Breast epithelium (tissue), 4 donors: ENCODE measurements around the gene C19orf73. TPM values are rescaled to one million over a fixed set of nuclear protein-coding genes. Genes with fewer than 3 reads are reported as not detected.
A peak's percentile ranks its signal among the peaks of the same experiment; 100 is the strongest.

ENCODE experiments used
- DNase-seq, 2 donors: peaks; one replicate each; pipeline ENCODE4 v3.0.0-alpha.2; 2019; ENCODE audit warnings: low spot score in 2 of 2
- H3K27ac ChIP-seq, 2 donors: fragments of 200-600 bp; sonication (generic) in 1 of 2; one replicate each; pipeline ENCODE4 v1.5.1; 2016 to 2019; ENCODE audit warnings: mild to moderate bottlenecking in 1 of 2
- H3K27me3 ChIP-seq, 2 donors: fragments of 200-600 bp; sonication (generic) in 1 of 2; one replicate each; pipeline versions ENCODE4 v1.5.1 to v1.6.0; 2017 to 2019; ENCODE audit warnings: control low read depth in 1 of 2, mild to moderate bottlenecking in 1 of 2
- H3K36me3 ChIP-seq: fragments of 200-600 bp; one replicate; pipeline ENCODE4 v1.5.1; 2019
- H3K4me1 ChIP-seq, 2 donors: fragments of 200-600 bp; sonication (generic); one replicate each; pipeline ENCODE4 v1.5.1; 2016 to 2019; ENCODE audit warnings: control low read depth in 1 of 2
- H3K4me3 ChIP-seq, 3 donors: fragments of 200-600 bp; sonication (generic); 1 replicate in 2 of 3; 2 replicates in 1 of 3; pipeline ENCODE4 v1.5.1; 2016 to 2019; ENCODE audit warnings: mild to moderate bottlenecking in 3 of 3, moderate library complexity in 2 of 3
- H3K9me3 ChIP-seq, 2 donors: fragments of 200-600 bp; sonication (generic) in 1 of 2; one replicate each; pipeline ENCODE4 v1.5.1; 2016 to 2019; ENCODE audit warnings: control low read depth in 1 of 2
- CTCF ChIP-seq, 3 donors: fragments of 450-650 bp; IDR thresholded peaks; one replicate each; pipeline ENCODE4 v1.5.1; 2016 to 2017; ENCODE audit warnings: antibody characterized with exemption in 3 of 3, mild to moderate bottlenecking in 3 of 3, moderate library complexity in 3 of 3
- POLR2A ChIP-seq: fragments of 450-650 bp; IDR thresholded peaks from one replicate; pipeline ENCODE4 v1.6.1; 2016; ENCODE audit warnings: antibody characterized with exemption, mild to moderate bottlenecking, moderate library complexity
- POLR2AphosphoS5 ChIP-seq, 3 donors: sonication (generic); formaldehyde crosslinking; IDR thresholded peaks; one replicate each; pipeline ENCODE4 v1.6.1; 2017; ENCODE audit warnings: antibody characterized with exemption in 3 of 3
- intact Hi-C: fragments of 100-400 bp; cut with DNase I; formaldehyde crosslinking; loops from one replicate; pipeline ENCODE4 v1.15.1; 2023; ENCODE audit warnings: low total_unique reads
- total RNA-seq, 3 donors: library from RNA; depleted of rRNA; stranded (reverse); fragments of >200 nt; gene quantifications; one replicate each; pipeline ENCODE4 v1.1.0, GENCODE V29; 2016

The C19orf73 gene
- total RNA-seq, 3 donors from 2014 or later: 3.8 to 5.7 (median 4.6) TPM

GRCh38 chr19:49141352-49141751 is 22.4 kb upstream of the C19orf73 start:
- Histone ChIP-seq H3K27ac (no peak overlapping the region), H3K9me3 (no peaks in the 10 kb centered on the region), H3K27me3 (no peaks in the 10 kb centered on the region), H3K4me3 (no peak overlapping the region), H3K36me3 (no peaks in the 10 kb centered on the region), H3K4me1 (peaks cover 3 to 7% of the 10 kb centered on the region in 2 donors)
- TF ChIP-seq POLR2AphosphoS5 (IDR thresholded peaks at IDR 0.05): no peak
- TF ChIP-seq CTCF (IDR thresholded peaks at IDR 0.05): no peak
- no peak for TF ChIP-seq POLR2A
- no peak for DNase-seq
- intact Hi-C loops: no loop called here

GRCh38 chr19:49140951-49141350 is 22.0 kb upstream of the C19orf73 start:
- Histone ChIP-seq H3K4me1 (peaks cover 1 to 5% of the 10 kb centered on the region in 2 donors), H3K27me3 (no peaks in the 10 kb centered on the region), H3K9me3 (no peaks in the 10 kb centered on the region), H3K36me3 (no peaks in the 10 kb centered on the region), H3K27ac (no peak overlapping the region), H3K4me3 (no peak overlapping the region)
- intact Hi-C loops: no loop called here
- no peak for DNase-seq
- TF ChIP-seq POLR2AphosphoS5 (IDR thresholded peaks at IDR 0.05) (no peak), CTCF (IDR thresholded peaks at IDR 0.05) (no peak), POLR2A (no peak)

- H3K27ac ChIP-seq: no peak overlapping the region
- no peak for DNase-seq
- no peak overlapping the region for H3K4me3 ChIP-seq
- no peaks in the 10 kb centered on the region for H3K9me3 ChIP-seq
- TF ChIP-seq POLR2A (no peak), POLR2AphosphoS5 (IDR thresholded peaks at IDR 0.05) (no peak), CTCF (IDR thresholded peaks at IDR 0.05) (no peak)
- H3K4me1 ChIP-seq: no peaks in the 10 kb centered on the region
- no peaks in the 10 kb centered on the region for H3K36me3 ChIP-seq
- H3K27me3 ChIP-seq: no peaks in the 10 kb centered on the region
- intact Hi-C loops: no loop called here
Measured at GRCh38 chr19:49136771-49137171, 17.8 kb upstream of the C19orf73 start.

GRCh38 chr19:49135686-49136085 is 16.7 kb upstream of the C19orf73 start:
- Histone ChIP-seq H3K27me3 (no peaks in the 10 kb centered on the region), H3K4me3 (no peak overlapping the region), H3K9me3 (no peaks in the 10 kb centered on the region), H3K4me1 (no peaks in the 10 kb centered on the region), H3K36me3 (no peaks in the 10 kb centered on the region), H3K27ac (no peak overlapping the region)
- DNase-seq: no peak
- intact Hi-C loops: no loop called here
- TF ChIP-seq POLR2AphosphoS5 (IDR thresholded peaks at IDR 0.05): no peak

- Histone ChIP-seq H3K27me3 (no peaks in the 10 kb centered on the region), H3K9me3 (no peaks in the 10 kb centered on the region), H3K4me1 (no peaks in the 10 kb centered on the region), H3K36me3 (no peaks in the 10 kb centered on the region), H3K4me3 (peak overlapping the region; percentile 7 to 29 (median 15)), H3K27ac (no peak overlapping the region)
- TF ChIP-seq POLR2AphosphoS5 (IDR thresholded peaks at IDR 0.05) (no peak), POLR2A (no peak), CTCF (IDR thresholded peaks at IDR 0.05) (no peak)
- DNase-seq: no peak
- intact Hi-C loops: no loop called here
Measured at GRCh38 chr19:49133621-49134454, 14.9 kb upstream of the C19orf73 start.
